RWPE1 (cell line): ENCODE results near the gene DCAF7.

Source experiments
- CTCF ChIA-PET: fragments of 350-600 bp; sonication (Branson Sonifier 250); formaldehyde crosslinking; extraction: SDS; loops from one replicate; lab custom pipeline; 2021; lab: Yijun Ruan, JAX
- POLR2A ChIA-PET: fragments of 400-600 bp; formaldehyde crosslinking; extraction: SDS; loops from one replicate; lab custom pipeline; 2020; ENCODE audit warnings: antibody characterized with exemption; ENCODE audit not compliant: low non-redundant PET; lab: Yijun Ruan, JAX
- DNase-seq: peaks from one replicate; pipeline ENCODE4 v3.0.0; 2012; ENCODE audit warnings: low spot score
- H3K27ac ChIP-seq: fragments of 450-650 bp; 2 replicates; pipeline ENCODE4 v1.5.1; 2017
- CTCF ChIP-seq: fragments of 450-650 bp; conservative IDR thresholded peaks from 2 replicates; pipeline ENCODE4 v1.5.1; 2017; ENCODE audit warnings: low read depth, mild to moderate bottlenecking

Gene DCAF7

GRCh38 chr17:63592797-63593196, 42.5 kb downstream of the DCAF7 start:
- DNase-seq, result no peak
- ChIA-PET POLR2A (no interaction called here), CTCF (interaction anchor here (0.7 kb wide), 1 partner anchor 149 kb away, joined by 3 read pairs; no protein-coding TSS in a partner anchor)
- TF ChIP-seq CTCF, result no peak
- H3K27ac ChIP-seq, result no peak overlapping the region

GRCh38 chr17:63595132-63595531, 44.9 kb downstream of the DCAF7 start:
- no peak for TF ChIP-seq CTCF
- H3K27ac ChIP-seq, result no peak overlapping the region
- DNase-seq, result no peak
- CTCF ChIA-PET, result no interaction called here
- POLR2A ChIA-PET, result no interaction called here

- CTCF ChIA-PET, result no interaction called here
- no peak for TF ChIP-seq CTCF
- no peak for DNase-seq
- no peak overlapping the region for H3K27ac ChIP-seq
- POLR2A ChIA-PET, result no interaction called here
Observed at GRCh38 chr17:63596856-63597586, 46.7 kb downstream of the DCAF7 start.

GRCh38 chr17:63598281-63598680, 48.0 kb downstream of the DCAF7 start:
- no peak for TF ChIP-seq CTCF
- ChIA-PET POLR2A (no interaction called here), CTCF (no interaction called here)
- no peak for DNase-seq
- no peak overlapping the region for H3K27ac ChIP-seq

GRCh38 chr17:63600569-63601438, 50.5 kb downstream of the DCAF7 start, which contains the start of gene TACO1:
TACO1 (plus strand) TSS chr17:63600895; CDS start chr17:63601084, 189 bp downstream.
- peak; percentile 85 for DNase-seq
- H3K27ac ChIP-seq, result peak within 1 kb of the TSS; percentile 82
- ChIA-PET CTCF (interaction anchor here (0.6 to 0.8 kb wide), 2 partner anchors 11 to 26 kb away, joined by 3 to 5 read pairs; no protein-coding TSS in a partner anchor), POLR2A (interaction anchor here (0.6 kb wide), 1 partner anchor 150 kb away, joined by 3 read pairs; no protein-coding TSS in a partner anchor)
- TF ChIP-seq CTCF, result no peak
